WTC11 (cell line): ENCODE data around the gene PFKP.

ENCODE experiments used
- CREM ChIP-seq: sonication (generic); formaldehyde crosslinking; IDR thresholded peaks from 2 replicates; pipeline ENCODE4 v1.8.1; 2022; ENCODE audit warnings: mild to moderate bottlenecking, missing genetic modification reagents, moderate library complexity
- ESRRA ChIP-seq: sonication (generic); formaldehyde crosslinking; IDR thresholded peaks from 2 replicates; pipeline ENCODE4 v1.8.1; 2022; ENCODE audit warnings: mild to moderate bottlenecking, missing genetic modification reagents, borderline replicate concordance
- ETV6 ChIP-seq: sonication (generic); formaldehyde crosslinking; IDR thresholded peaks from 2 replicates; pipeline ENCODE4 v1.8.1; 2022; ENCODE audit warnings: mild to moderate bottlenecking, missing genetic modification reagents
- JUN ChIP-seq: sonication (generic); formaldehyde crosslinking; IDR thresholded peaks from 2 replicates; pipeline ENCODE4 v1.8.0; 2023; ENCODE audit warnings: mild to moderate bottlenecking, missing genetic modification reagents
- KAT7 ChIP-seq: sonication (generic); formaldehyde crosslinking; IDR thresholded peaks from 2 replicates; pipeline ENCODE4 v1.8.1; 2023; ENCODE audit warnings: missing genetic modification reagents, mild to moderate bottlenecking, borderline replicate concordance
- TEAD4 ChIP-seq: sonication (generic); formaldehyde crosslinking; IDR thresholded peaks from 2 replicates; pipeline ENCODE4 v1.8.0; 2022; ENCODE audit warnings: mild to moderate bottlenecking, missing genetic modification reagents
- ZNF219 ChIP-seq: sonication (generic); formaldehyde crosslinking; IDR thresholded peaks from 2 replicates; pipeline ENCODE4 v1.8.0; 2023; ENCODE audit warnings: missing genetic modification reagents, mild to moderate bottlenecking, borderline replicate concordance
- TF ChIP-seq, protein P1 (sequence below): fragments of 200-600 bp; IDR thresholded peaks from 2 replicates; pipeline ENCODE4 v1.8.0; 2022; ENCODE audit warnings: antibody characterized with exemption
- TF ChIP-seq, protein P2 (sequence below): sonication (generic); formaldehyde crosslinking; IDR thresholded peaks from 2 replicates; pipeline ENCODE4 v1.8.0; 2022; ENCODE audit warnings: mild to moderate bottlenecking, missing genetic modification reagents
- TF ChIP-seq, protein P3 (sequence below): sonication (generic); formaldehyde crosslinking; IDR thresholded peaks from 2 replicates; pipeline ENCODE4 v1.8.1; 2023; ENCODE audit warnings: mild to moderate bottlenecking, missing genetic modification reagents
- TF ChIP-seq, protein P4 (sequence below): sonication (generic); formaldehyde crosslinking; IDR thresholded peaks from 2 replicates; pipeline ENCODE4 v1.8.1; 2022; ENCODE audit warnings: mild to moderate bottlenecking, moderate library complexity, missing genetic modification reagents
- TF ChIP-seq, protein P5 (sequence below): sonication (generic); formaldehyde crosslinking; IDR thresholded peaks from 2 replicates; pipeline ENCODE4 v1.8.1; 2023; ENCODE audit warnings: mild to moderate bottlenecking, missing genetic modification reagents, moderate library complexity
- TF ChIP-seq, protein P6 (sequence below): sonication (generic); formaldehyde crosslinking; conservative IDR thresholded peaks from 2 replicates; pipeline ENCODE4 v1.8.1; 2023; ENCODE audit warnings: mild to moderate bottlenecking, low read depth, missing genetic modification reagents, moderate library complexity
- TF ChIP-seq, protein P7 (sequence below): sonication (generic); formaldehyde crosslinking; IDR thresholded peaks from 2 replicates; pipeline ENCODE4 v1.8.0; 2022; ENCODE audit warnings: mild to moderate bottlenecking, missing genetic modification reagents

DNA sequence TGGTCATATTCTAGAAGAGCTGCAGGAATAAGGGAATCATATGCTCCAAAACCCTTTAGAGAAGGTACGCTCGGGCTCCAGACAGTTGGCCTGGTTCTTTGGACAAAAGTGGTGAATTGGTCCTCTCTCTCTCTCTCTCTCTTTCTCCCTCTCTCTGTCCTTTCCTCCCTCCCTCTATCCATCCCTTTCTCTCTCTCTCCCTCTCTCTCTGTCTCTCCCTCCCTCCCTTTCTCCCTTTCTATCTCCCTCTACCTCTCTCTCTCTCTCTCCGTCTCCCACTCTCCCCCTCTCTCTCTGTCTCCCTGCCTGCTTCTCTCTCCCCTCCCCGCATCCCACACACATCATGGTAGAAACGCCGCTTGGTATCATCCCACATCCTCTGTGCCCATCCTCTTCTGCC is 19.8 kb upstream of the PFKP start:
- TF ChIP-seq, protein P1, sequence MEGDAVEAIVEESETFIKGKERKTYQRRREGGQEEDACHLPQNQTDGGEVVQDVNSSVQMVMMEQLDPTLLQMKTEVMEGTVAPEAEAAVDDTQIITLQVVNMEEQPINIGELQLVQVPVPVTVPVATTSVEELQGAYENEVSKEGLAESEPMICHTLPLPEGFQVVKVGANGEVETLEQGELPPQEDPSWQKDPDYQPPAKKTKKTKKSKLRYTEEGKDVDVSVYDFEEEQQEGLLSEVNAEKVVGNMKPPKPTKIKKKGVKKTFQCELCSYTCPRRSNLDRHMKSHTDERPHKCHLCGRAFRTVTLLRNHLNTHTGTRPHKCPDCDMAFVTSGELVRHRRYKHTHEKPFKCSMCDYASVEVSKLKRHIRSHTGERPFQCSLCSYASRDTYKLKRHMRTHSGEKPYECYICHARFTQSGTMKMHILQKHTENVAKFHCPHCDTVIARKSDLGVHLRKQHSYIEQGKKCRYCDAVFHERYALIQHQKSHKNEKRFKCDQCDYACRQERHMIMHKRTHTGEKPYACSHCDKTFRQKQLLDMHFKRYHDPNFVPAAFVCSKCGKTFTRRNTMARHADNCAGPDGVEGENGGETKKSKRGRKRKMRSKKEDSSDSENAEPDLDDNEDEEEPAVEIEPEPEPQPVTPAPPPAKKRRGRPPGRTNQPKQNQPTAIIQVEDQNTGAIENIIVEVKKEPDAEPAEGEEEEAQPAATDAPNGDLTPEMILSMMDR: no peak
- TF ChIP-seq CREM (CRISPR knock-in tag): no peak
- TF ChIP-seq ETV6 (CRISPR knock-in tag): no peak
- TF ChIP-seq, protein P2, sequence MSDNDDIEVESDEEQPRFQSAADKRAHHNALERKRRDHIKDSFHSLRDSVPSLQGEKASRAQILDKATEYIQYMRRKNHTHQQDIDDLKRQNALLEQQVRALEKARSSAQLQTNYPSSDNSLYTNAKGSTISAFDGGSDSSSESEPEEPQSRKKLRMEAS (CRISPR knock-in tag): no peak
- TF ChIP-seq, protein P3, sequence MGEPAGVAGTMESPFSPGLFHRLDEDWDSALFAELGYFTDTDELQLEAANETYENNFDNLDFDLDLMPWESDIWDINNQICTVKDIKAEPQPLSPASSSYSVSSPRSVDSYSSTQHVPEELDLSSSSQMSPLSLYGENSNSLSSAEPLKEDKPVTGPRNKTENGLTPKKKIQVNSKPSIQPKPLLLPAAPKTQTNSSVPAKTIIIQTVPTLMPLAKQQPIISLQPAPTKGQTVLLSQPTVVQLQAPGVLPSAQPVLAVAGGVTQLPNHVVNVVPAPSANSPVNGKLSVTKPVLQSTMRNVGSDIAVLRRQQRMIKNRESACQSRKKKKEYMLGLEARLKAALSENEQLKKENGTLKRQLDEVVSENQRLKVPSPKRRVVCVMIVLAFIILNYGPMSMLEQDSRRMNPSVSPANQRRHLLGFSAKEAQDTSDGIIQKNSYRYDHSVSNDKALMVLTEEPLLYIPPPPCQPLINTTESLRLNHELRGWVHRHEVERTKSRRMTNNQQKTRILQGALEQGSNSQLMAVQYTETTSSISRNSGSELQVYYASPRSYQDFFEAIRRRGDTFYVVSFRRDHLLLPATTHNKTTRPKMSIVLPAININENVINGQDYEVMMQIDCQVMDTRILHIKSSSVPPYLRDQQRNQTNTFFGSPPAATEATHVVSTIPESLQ (CRISPR knock-in tag): no peak
- TF ChIP-seq, protein P4, sequence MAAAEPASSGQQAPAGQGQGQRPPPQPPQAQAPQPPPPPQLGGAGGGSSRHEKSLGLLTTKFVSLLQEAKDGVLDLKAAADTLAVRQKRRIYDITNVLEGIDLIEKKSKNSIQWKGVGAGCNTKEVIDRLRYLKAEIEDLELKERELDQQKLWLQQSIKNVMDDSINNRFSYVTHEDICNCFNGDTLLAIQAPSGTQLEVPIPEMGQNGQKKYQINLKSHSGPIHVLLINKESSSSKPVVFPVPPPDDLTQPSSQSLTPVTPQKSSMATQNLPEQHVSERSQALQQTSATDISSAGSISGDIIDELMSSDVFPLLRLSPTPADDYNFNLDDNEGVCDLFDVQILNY: no peak
- TF ChIP-seq TEAD4 (CRISPR knock-in tag): no peak
- TF ChIP-seq KAT7 (CRISPR knock-in tag): no peak
- TF ChIP-seq, protein P5, sequence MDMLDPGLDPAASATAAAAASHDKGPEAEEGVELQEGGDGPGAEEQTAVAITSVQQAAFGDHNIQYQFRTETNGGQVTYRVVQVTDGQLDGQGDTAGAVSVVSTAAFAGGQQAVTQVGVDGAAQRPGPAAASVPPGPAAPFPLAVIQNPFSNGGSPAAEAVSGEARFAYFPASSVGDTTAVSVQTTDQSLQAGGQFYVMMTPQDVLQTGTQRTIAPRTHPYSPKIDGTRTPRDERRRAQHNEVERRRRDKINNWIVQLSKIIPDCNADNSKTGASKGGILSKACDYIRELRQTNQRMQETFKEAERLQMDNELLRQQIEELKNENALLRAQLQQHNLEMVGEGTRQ (CRISPR knock-in tag): no peak
- TF ChIP-seq ESRRA: no peak
- TF ChIP-seq, protein P6, sequence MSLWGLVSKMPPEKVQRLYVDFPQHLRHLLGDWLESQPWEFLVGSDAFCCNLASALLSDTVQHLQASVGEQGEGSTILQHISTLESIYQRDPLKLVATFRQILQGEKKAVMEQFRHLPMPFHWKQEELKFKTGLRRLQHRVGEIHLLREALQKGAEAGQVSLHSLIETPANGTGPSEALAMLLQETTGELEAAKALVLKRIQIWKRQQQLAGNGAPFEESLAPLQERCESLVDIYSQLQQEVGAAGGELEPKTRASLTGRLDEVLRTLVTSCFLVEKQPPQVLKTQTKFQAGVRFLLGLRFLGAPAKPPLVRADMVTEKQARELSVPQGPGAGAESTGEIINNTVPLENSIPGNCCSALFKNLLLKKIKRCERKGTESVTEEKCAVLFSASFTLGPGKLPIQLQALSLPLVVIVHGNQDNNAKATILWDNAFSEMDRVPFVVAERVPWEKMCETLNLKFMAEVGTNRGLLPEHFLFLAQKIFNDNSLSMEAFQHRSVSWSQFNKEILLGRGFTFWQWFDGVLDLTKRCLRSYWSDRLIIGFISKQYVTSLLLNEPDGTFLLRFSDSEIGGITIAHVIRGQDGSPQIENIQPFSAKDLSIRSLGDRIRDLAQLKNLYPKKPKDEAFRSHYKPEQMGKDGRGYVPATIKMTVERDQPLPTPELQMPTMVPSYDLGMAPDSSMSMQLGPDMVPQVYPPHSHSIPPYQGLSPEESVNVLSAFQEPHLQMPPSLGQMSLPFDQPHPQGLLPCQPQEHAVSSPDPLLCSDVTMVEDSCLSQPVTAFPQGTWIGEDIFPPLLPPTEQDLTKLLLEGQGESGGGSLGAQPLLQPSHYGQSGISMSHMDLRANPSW (CRISPR knock-in tag): no peak
- TF ChIP-seq ZNF219 (CRISPR knock-in tag): no peak
- no peak for TF ChIP-seq JUN (CRISPR knock-in tag)
- TF ChIP-seq, protein P7, sequence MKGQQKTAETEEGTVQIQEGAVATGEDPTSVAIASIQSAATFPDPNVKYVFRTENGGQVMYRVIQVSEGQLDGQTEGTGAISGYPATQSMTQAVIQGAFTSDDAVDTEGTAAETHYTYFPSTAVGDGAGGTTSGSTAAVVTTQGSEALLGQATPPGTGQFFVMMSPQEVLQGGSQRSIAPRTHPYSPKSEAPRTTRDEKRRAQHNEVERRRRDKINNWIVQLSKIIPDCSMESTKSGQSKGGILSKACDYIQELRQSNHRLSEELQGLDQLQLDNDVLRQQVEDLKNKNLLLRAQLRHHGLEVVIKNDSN (CRISPR knock-in tag): no peak
